GM12801 (cell line): ENCODE results near the gene CTNND1.

ENCODE experiments used
- TF ChIP-seq, protein P1 (sequence below): IDR thresholded peaks from one replicate; pipeline ENCODE4 v1.5.1; 2011; ENCODE audit warnings: control low read depth; ENCODE audit not compliant: insufficient read length; ENCODE audit errors: extremely low read depth

The CTNND1 gene

GRCh38 chr11:57776577-57777210 lies 15.1 kb downstream of the CTNND1 start:
- TF ChIP-seq, protein P1, sequence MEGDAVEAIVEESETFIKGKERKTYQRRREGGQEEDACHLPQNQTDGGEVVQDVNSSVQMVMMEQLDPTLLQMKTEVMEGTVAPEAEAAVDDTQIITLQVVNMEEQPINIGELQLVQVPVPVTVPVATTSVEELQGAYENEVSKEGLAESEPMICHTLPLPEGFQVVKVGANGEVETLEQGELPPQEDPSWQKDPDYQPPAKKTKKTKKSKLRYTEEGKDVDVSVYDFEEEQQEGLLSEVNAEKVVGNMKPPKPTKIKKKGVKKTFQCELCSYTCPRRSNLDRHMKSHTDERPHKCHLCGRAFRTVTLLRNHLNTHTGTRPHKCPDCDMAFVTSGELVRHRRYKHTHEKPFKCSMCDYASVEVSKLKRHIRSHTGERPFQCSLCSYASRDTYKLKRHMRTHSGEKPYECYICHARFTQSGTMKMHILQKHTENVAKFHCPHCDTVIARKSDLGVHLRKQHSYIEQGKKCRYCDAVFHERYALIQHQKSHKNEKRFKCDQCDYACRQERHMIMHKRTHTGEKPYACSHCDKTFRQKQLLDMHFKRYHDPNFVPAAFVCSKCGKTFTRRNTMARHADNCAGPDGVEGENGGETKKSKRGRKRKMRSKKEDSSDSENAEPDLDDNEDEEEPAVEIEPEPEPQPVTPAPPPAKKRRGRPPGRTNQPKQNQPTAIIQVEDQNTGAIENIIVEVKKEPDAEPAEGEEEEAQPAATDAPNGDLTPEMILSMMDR, result no peak

DNA sequence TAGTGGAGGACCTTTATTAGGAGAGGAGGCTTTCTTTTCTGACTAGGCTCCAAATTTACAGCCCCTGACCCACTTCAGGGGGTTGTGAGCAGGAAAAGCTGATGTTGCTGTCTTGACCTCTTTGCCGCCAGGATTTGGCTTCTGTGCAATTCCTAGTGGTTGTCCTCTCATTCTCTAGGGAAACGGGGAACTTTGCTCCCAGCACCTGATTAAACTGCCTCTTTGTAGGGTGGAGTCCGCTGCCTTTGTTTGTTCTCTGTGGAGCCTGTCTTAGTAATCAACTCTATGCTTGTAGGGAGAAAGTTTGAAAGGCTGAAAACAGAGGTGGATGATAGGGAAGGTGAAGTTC lies 16.3 kb downstream of the CTNND1 start:
- TF ChIP-seq, protein P1, result no peak

DNA sequence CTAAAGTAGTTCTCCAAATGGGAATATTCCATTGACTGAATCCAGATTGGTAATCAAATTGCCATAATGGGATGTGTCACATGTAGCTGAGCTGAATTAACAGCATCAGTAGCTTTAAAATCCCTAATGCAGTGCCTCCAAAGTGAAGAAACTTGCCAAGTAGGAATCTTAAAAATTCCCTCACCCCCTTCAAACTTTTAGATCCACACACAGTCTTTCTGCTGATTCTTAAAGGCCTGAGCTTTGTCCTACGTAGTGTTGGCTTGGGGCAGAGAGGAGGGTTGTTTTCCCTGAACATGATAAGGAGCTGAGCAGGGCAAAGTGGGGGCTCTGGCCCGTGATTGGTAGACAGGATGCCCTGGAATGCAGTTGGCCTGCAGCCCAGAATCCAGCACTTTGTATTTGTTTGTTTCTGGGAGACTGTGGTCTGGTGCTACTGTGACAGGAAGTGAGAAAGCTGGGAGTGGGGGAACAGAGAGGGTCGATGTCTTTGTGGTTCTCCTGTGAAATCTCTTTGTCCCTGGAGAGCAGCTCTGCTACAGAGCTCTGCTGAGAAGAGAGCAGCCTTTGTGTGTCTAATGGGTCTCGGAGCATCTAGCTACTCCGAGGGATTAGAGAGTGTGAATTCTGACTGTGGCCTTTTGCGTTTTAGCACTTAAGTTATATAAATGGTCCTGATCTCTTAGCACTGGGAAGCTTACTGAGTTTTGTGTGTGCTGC lies 16.9 kb downstream of the CTNND1 start:
- TF ChIP-seq, protein P1, result no peak

GRCh38 chr11:57779276-57779675 lies 17.7 kb downstream of the CTNND1 start:
- TF ChIP-seq, protein P1, result no peak

- TF ChIP-seq, protein P1, result no peak
These were observed 19.9 kb downstream of the CTNND1 start for GRCh38 chr11:57781529-57781943.

DNA sequence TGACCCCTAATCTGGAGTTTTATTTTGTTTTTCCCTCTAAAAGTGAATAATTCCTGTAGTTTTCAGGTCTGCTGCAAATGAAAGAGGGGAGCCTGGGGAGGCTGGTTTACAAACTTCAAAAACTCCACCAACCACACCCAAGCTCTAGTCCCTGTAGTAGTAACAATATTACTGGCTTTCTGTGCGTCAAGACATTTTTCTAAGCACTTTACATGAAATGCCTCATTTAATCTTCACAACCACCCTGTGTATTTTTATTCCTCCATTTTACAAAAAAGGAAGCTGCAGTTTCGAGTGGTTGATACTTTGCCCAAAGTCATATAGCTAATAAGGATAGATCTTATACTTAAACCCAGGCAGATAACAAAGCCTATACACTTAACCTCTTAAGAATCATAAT lies 23.5 kb downstream of the CTNND1 start:
- TF ChIP-seq, protein P1, result no peak

- TF ChIP-seq, protein P1, result no peak
These were observed 24.8 kb downstream of the CTNND1 start for GRCh38 chr11:57786436-57786835.
